ENCODE measurements around the gene SPECC1.
"Not testable (repeated sequence)": the region's sequence is repeated elsewhere in the genome, so short reads cannot be mapped to it uniquely, and the experiment has no call there.

Gene SPECC1

DNA sequence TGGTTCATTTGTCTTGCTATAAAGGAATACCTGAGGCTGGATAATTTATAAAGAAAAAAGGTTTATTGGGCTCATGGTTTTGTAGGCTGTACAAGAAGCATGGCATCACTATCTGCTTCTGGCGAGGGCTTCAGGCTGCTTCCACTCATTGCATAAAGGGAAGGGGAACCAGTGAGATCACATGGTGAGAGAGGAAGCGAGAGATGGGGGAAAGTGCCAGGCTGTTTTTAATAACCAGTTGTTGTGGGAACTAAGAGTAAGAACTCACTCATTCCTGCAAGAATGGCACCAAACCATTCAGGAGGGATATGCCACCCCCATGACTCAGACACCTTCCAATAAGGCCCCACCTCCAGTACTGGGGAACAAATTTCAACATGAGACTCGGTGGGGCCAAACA is 24.3 kb downstream of the SPECC1 start:
- Histone ChIP-seq H3K4me3 (replicated peaks; ENCODE audit: insufficient read depth, low read length) (no peak overlapping the region), H3K27me3 (ENCODE audit: insufficient read depth, poor library complexity, severe bottlenecking) (no peaks in the 10 kb centered on the region), H3K27ac (replicated peaks) (no peak overlapping the region)
- DNase-seq (ENCODE audit: low read depth in 1 of 2, low spot score in 1 of 2) = peak in 1 of 2 experiments; percentile 10
- TF ChIP-seq SPI1 (IDR thresholded peaks at IDR 0.05; ENCODE audit: borderline replicate concordance, low read depth) = no peak
- TF ChIP-seq, protein P1, sequence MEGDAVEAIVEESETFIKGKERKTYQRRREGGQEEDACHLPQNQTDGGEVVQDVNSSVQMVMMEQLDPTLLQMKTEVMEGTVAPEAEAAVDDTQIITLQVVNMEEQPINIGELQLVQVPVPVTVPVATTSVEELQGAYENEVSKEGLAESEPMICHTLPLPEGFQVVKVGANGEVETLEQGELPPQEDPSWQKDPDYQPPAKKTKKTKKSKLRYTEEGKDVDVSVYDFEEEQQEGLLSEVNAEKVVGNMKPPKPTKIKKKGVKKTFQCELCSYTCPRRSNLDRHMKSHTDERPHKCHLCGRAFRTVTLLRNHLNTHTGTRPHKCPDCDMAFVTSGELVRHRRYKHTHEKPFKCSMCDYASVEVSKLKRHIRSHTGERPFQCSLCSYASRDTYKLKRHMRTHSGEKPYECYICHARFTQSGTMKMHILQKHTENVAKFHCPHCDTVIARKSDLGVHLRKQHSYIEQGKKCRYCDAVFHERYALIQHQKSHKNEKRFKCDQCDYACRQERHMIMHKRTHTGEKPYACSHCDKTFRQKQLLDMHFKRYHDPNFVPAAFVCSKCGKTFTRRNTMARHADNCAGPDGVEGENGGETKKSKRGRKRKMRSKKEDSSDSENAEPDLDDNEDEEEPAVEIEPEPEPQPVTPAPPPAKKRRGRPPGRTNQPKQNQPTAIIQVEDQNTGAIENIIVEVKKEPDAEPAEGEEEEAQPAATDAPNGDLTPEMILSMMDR (IDR thresholded peaks at IDR 0.05; ENCODE audit: insufficient read depth, low read length) = no peak
- no peak for TF ChIP-seq POLR2AphosphoS5 (IDR thresholded peaks at IDR 0.05; ENCODE audit: low read depth)
- no peak for TF ChIP-seq GABPA (IDR thresholded peaks at IDR 0.05; ENCODE audit: low read depth)
- TF ChIP-seq, protein P2, sequence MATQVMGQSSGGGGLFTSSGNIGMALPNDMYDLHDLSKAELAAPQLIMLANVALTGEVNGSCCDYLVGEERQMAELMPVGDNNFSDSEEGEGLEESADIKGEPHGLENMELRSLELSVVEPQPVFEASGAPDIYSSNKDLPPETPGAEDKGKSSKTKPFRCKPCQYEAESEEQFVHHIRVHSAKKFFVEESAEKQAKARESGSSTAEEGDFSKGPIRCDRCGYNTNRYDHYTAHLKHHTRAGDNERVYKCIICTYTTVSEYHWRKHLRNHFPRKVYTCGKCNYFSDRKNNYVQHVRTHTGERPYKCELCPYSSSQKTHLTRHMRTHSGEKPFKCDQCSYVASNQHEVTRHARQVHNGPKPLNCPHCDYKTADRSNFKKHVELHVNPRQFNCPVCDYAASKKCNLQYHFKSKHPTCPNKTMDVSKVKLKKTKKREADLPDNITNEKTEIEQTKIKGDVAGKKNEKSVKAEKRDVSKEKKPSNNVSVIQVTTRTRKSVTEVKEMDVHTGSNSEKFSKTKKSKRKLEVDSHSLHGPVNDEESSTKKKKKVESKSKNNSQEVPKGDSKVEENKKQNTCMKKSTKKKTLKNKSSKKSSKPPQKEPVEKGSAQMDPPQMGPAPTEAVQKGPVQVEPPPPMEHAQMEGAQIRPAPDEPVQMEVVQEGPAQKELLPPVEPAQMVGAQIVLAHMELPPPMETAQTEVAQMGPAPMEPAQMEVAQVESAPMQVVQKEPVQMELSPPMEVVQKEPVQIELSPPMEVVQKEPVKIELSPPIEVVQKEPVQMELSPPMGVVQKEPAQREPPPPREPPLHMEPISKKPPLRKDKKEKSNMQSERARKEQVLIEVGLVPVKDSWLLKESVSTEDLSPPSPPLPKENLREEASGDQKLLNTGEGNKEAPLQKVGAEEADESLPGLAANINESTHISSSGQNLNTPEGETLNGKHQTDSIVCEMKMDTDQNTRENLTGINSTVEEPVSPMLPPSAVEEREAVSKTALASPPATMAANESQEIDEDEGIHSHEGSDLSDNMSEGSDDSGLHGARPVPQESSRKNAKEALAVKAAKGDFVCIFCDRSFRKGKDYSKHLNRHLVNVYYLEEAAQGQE (IDR thresholded peaks at IDR 0.05; ENCODE audit: insufficient replicate concordance, low read depth) = no peak

DNA sequence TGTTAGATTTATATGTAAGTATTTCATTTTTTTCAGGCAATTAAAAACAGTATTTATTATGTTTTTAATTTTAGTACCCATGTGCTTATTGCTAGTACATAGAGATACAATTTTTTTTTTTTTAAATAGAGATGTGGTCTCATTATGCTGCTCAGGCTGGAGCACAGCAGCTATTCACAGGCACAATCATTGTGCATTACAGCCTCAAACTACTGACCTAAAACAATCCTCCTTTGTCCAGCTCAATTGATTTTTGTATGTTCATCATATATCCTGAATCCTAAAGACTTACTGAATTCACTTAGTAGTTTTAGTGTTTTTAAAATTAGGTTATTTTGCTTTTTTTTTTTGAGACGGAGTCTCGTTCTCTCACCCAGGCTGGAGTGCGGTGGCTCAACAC is 26.3 kb downstream of the SPECC1 start:
- DNase-seq (ENCODE audit: low read depth in 1 of 2, low spot score in 1 of 2) = no peak
- Histone ChIP-seq H3K4me3 (replicated peaks; ENCODE audit: insufficient read depth, low read length) (no peak overlapping the region), H3K27me3 (ENCODE audit: insufficient read depth, poor library complexity, severe bottlenecking) (no peaks in the 10 kb centered on the region), H3K27ac (replicated peaks) (no peak overlapping the region)
- TF ChIP-seq GABPA (IDR thresholded peaks at IDR 0.05; ENCODE audit: low read depth) (no peak), POLR2AphosphoS5 (IDR thresholded peaks at IDR 0.05; ENCODE audit: low read depth) (no peak), SPI1 (IDR thresholded peaks at IDR 0.05; ENCODE audit: borderline replicate concordance, low read depth) (no peak)
- TF ChIP-seq, protein P2 (IDR thresholded peaks at IDR 0.05; ENCODE audit: insufficient replicate concordance, low read depth) = no peak
- TF ChIP-seq, protein P1 (IDR thresholded peaks at IDR 0.05; ENCODE audit: insufficient read depth, low read length) = no peak

DNA sequence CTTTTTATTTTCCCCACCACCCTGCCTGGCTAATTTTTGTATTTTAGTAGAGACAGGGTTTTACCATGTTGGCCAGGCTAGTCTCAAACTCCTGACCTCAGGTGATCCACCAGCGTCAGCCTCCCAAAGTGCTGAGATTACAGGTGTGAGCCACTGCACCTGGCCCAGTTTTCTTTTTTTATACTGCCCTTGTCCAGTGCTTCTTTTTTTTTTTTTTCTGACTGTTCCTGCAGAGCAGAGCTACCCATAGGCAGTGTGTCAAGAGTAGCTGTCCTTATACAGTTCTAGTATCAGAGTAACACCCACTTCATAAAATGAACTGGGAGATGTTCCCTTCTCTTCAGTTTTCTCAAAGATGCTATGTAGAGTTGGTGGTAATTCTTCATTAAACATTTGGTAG is 28.1 kb downstream of the SPECC1 start:
- DNase-seq (ENCODE audit: low read depth in 1 of 2, low spot score in 1 of 2); H3K27ac ChIP-seq (replicated peaks); H3K27me3 ChIP-seq (ENCODE audit: insufficient read depth, poor library complexity, severe bottlenecking); H3K4me3 ChIP-seq (replicated peaks; ENCODE audit: insufficient read depth, low read length): not testable (repeated sequence)

DNA sequence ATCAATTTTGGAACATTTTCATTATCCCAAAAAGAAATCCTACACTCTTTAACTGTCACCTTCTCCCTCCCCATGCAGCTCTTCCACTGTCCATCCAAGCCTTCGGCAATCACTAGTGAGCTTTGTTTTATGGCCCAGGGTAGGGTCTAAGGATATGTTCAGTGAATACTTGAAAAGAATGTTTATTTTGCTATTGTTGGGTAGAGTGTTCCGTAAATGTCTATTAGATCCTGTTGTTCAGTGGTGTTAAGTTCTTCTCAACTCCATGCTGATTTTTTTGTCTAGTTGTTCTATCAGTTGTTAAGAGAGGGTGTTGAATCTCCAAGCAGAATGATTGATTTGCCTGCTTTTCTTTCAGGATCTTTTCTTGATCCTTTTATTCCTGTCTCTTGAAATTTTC is 29.9 kb downstream of the SPECC1 start:
- no peak for TF ChIP-seq GABPA (IDR thresholded peaks at IDR 0.05; ENCODE audit: low read depth)
- TF ChIP-seq POLR2AphosphoS5 (IDR thresholded peaks at IDR 0.05; ENCODE audit: low read depth) = no peak
- TF ChIP-seq SPI1 (IDR thresholded peaks at IDR 0.05; ENCODE audit: borderline replicate concordance, low read depth) = no peak
- TF ChIP-seq, protein P1 (IDR thresholded peaks at IDR 0.05; ENCODE audit: insufficient read depth, low read length) = no peak
- TF ChIP-seq, protein P2 (IDR thresholded peaks at IDR 0.05; ENCODE audit: insufficient replicate concordance, low read depth) = no peak
- H3K27me3 ChIP-seq (ENCODE audit: insufficient read depth, poor library complexity, severe bottlenecking) = no peaks in the 10 kb centered on the region
- DNase-seq (ENCODE audit: low read depth in 1 of 2, low spot score in 1 of 2) = no peak
- H3K27ac ChIP-seq (replicated peaks) = no peak overlapping the region
- H3K4me3 ChIP-seq (replicated peaks; ENCODE audit: insufficient read depth, low read length) = no peak overlapping the region

All from HL-60 (cell line).